B cell (primary cell): ENCODE data around the gene CD2. TPM values are rescaled to one million over a fixed set of nuclear protein-coding genes. Genes with fewer than 3 reads are reported as not detected.
A peak's percentile ranks its signal among the peaks of the same experiment; 100 is the strongest.

Experiments
- ATAC-seq: fragments of 200-7000 bp; cut with Tn5 transposase; one replicate; pipeline ENCODE4 v1.10.0; 2021; ENCODE audit warnings: low read depth, mild to moderate bottlenecking, moderate number of reproducible peaks, moderate library complexity
- CTCF ChIA-PET: fragments of 350-600 bp; sonication (Branson Sonifier 250); formaldehyde crosslinking; loops from one replicate; lab custom pipeline; 2021; ENCODE audit warnings: antibody characterized with exemption, inconsistent platforms; lab: Charles Lee
- POLR2A ChIA-PET: fragments of 350-600 bp; sonication (Branson Sonifier 250); formaldehyde crosslinking; loops from one replicate; lab custom pipeline; 2021; ENCODE audit warnings: antibody characterized with exemption; lab: Charles Lee
- DNase-seq: peaks from one replicate; pipeline ENCODE4 v3.0.0; 2013
- H2AFZ ChIP-seq: 2 replicates; pipeline ENCODE4 v1.6.1; 2012; ENCODE audit warnings: mild to moderate bottlenecking, low read depth, low read length; ENCODE audit not compliant: insufficient read depth, poor library complexity, severe bottlenecking
- H3K27ac ChIP-seq, 2 donors: 1 replicate in 1 of 2; 2 replicates in 1 of 2; pipeline ENCODE4 v1.5.1; 2012 to 2013; ENCODE audit warnings: low read length in 2 of 2, mild to moderate bottlenecking in 2 of 2, moderate library complexity in 1 of 2
- H3K27me3 ChIP-seq, 4 experiments: fragments of 200-600 bp in 1 of 4; sonication (generic) in 1 of 4; replicated peaks in 1 of 4; 1 replicate in 2 of 4; 2 replicates in 2 of 4; pipeline versions ENCODE4 v1.6.1 to v1.7.0; 2013 to 2016; ENCODE audit warnings: low read length in 3 of 4, mild to moderate bottlenecking in 2 of 4, mixed read lengths in 1 of 4, moderate library complexity in 1 of 4; ENCODE audit not compliant: insufficient read depth in 4 of 4, control insufficient read depth in 3 of 4; ENCODE audit errors: control extremely low read depth in 1 of 4
- H3K36me3 ChIP-seq, 2 experiments: replicated peaks in 1 of 2; 1 replicate in 1 of 2; 2 replicates in 1 of 2; pipeline versions ENCODE4 v1.6.1 to v1.7.1; 2013; ENCODE audit warnings: low read length in 1 of 2; ENCODE audit not compliant: insufficient read depth in 2 of 2, control insufficient read depth in 1 of 2; ENCODE audit errors: control extremely low read depth in 1 of 2, extremely low read depth in 1 of 2
- H3K4me1 ChIP-seq, 2 donors: fragments of 200-600 bp in 1 of 2; sonication (generic) in 1 of 2; 1 replicate in 1 of 2; 2 replicates in 1 of 2; pipeline versions ENCODE4 v1.5.1 to v1.6.1; 2013 to 2017; ENCODE audit warnings: low read length in 2 of 2; ENCODE audit not compliant: control insufficient read depth in 2 of 2, insufficient read depth in 2 of 2
- H3K4me2 ChIP-seq: replicated peaks from 2 replicates; pipeline ENCODE3; 2012; ENCODE audit warnings: mild to moderate bottlenecking, low read depth, low read length; ENCODE audit not compliant: poor library complexity, severe bottlenecking
- H3K4me3 ChIP-seq, 5 experiments: fragments of 200-600 bp in 1 of 5; sonication (generic) in 1 of 5; 1 replicate in 3 of 5; 2 replicates in 2 of 5; pipeline versions ENCODE4 v1.5.1 to v1.7.0; 2011 to 2016; ENCODE audit warnings: low read length in 4 of 5, mild to moderate bottlenecking in 4 of 5, low read depth in 2 of 5, control low read depth in 1 of 5, moderate library complexity in 1 of 5; ENCODE audit not compliant: insufficient read depth in 1 of 5; ENCODE audit errors: control extremely low read depth in 1 of 5, extremely low read depth in 1 of 5
- H3K79me2 ChIP-seq: fragments of 200-600 bp; sonication (generic); one replicate; pipeline ENCODE4 v1.6.0; 2016; ENCODE audit warnings: low read length; ENCODE audit not compliant: control insufficient read depth, insufficient read depth
- H3K9ac ChIP-seq: fragments of 200-600 bp; sonication (generic); 2 replicates; pipeline ENCODE4 v1.6.1; 2017; ENCODE audit warnings: mild to moderate bottlenecking, low read length, moderate library complexity
- H3K9me3 ChIP-seq, 3 donors: one replicate each; pipeline versions ENCODE4 v1.6.1 to v1.7.1; 2013; ENCODE audit warnings: low read length in 2 of 3; ENCODE audit not compliant: control insufficient read depth in 2 of 3, insufficient read depth in 1 of 3; ENCODE audit errors: control extremely low read depth in 1 of 3
- H4K20me1 ChIP-seq: 2 replicates; pipeline ENCODE4 v1.6.0; 2012; ENCODE audit warnings: mild to moderate bottlenecking, low read length; ENCODE audit not compliant: insufficient read depth, control insufficient read depth, poor library complexity, severe bottlenecking
- H3K27ac Mint-ChIP-seq: one replicate; pipeline ENCODE4 v1.8.0; 2021; ENCODE audit warnings: mixed read lengths
- H3K27me3 Mint-ChIP-seq: one replicate; pipeline ENCODE4 v1.8.0; 2021; ENCODE audit warnings: mixed read lengths
- H3K4me1 Mint-ChIP-seq: one replicate; pipeline ENCODE4 v1.8.0; 2021; ENCODE audit warnings: mixed read lengths
- H3K4me3 Mint-ChIP-seq: one replicate; pipeline ENCODE4 v1.8.0; 2021; ENCODE audit warnings: mixed read lengths
- H3K9me3 Mint-ChIP-seq: one replicate; pipeline ENCODE4 v1.8.0; 2022; ENCODE audit warnings: mixed read lengths; ENCODE audit not compliant: insufficient read depth
- CTCF ChIP-seq: fragments of 200-600 bp; IDR thresholded peaks from one replicate; pipeline ENCODE4 v1.8.0; 2022; ENCODE audit warnings: antibody characterized with exemption, mild to moderate bottlenecking
- EZH2 ChIP-seq: IDR thresholded peaks from 2 replicates; pipeline ENCODE4 v1.6.1; 2012; ENCODE audit warnings: borderline replicate concordance, low read depth, mild to moderate bottlenecking, moderate library complexity, low read length; ENCODE audit not compliant: insufficient read depth, poor library complexity, severe bottlenecking
- WGBS: methylation state at CpG from one replicate; pipeline ENCODE4 v1.1.5; 2013; ENCODE audit warnings: missing lambda C conversion rate; ENCODE audit not compliant: insufficient coverage; 5-methylcytosine and 5-hydroxymethylcytosine counted together
- intact Hi-C: fragments of 100-400 bp; cut with micrococcal nuclease; formaldehyde crosslinking; loops from one replicate; pipeline ENCODE4 v1.10.0; 2022
- polyA plus RNA-seq: library from polyadenylated mRNA; depleted of rRNA; stranded (reverse); fragments of >200 nt; gene quantifications from 2 replicates; pipeline ENCODE4 v1.2.3, GENCODE V29; 2012
- total RNA-seq, 2 donors: library from RNA; stranded (reverse); fragments of 120-200 nt in 1 of 2; gene quantifications; 1 replicate in 1 of 2; 2 replicates in 1 of 2; pipeline versions ENCODE4 v1.2.3 to v1.2.4, GENCODE V29; 2013 to 2022

CD2 gene
- total and polyA plus RNA-seq, 2 donors (not counting 1 experiment from before 2014, with no cell fraction given): 0.52 to 0.74 TPM

- H3K27me3 ChIP-seq: no peaks in the 10 kb centered on the region
- Mint-ChIP-seq H3K27me3 (peaks cover 8% of the 10 kb centered on the region), H3K4me1 (peaks cover 28% of the 10 kb centered on the region), H3K9me3 (no peaks in the 10 kb centered on the region), H3K27ac (no peak overlapping the region), H3K4me3 (no peak overlapping the region)
- H3K79me2 ChIP-seq: no peaks in the 10 kb centered on the region
- TF ChIP-seq CTCF: no peak
- ATAC-seq (no peak), DNase-seq (no peak)
- WGBS: 97% methylated on average over 8 of the region's 8 CpGs
- H3K4me3 ChIP-seq: no peak overlapping the region
- H3K4me1 ChIP-seq: peaks cover 20 to 24% of the 10 kb centered on the region in 2 donors
- H3K9ac ChIP-seq: no peak overlapping the region
- H3K4me2 ChIP-seq: no peak overlapping the region
- no peaks in the 10 kb centered on the region for H3K9me3 ChIP-seq
- no peaks in the 10 kb centered on the region for H3K36me3 ChIP-seq
- ChIA-PET POLR2A (no interaction called here), CTCF (interaction anchor here (0.7 to 2.6 kb wide), 5 partner anchors 10 to 394 kb away, joined by 3 to 11 read pairs (median 3); no protein-coding TSS in a partner anchor)
- intact Hi-C loops: no loop called here
- H3K27ac ChIP-seq: no peak overlapping the region
- no peak overlapping the region for H2AFZ ChIP-seq
- no peaks in the 10 kb centered on the region for H4K20me1 ChIP-seq
These were observed 19.0 kb upstream of the CD2 start for GRCh38 chr1:116735246-116735645.

GRCh38 chr1:116737020-116737854, 17.0 kb upstream of the CD2 start:
- H3K9ac ChIP-seq: peak overlapping the region; percentile 23
- peak; percentile 74 for TF ChIP-seq CTCF
- TF ChIP-seq EZH2: no peak
- ATAC-seq: peak; percentile 60
- CTCF ChIA-PET: interaction anchor here (0.7 to 3.4 kb wide), 18 partner anchors 9 to 1158 kb away, joined by 3 to 64 read pairs (median 6); partner anchors contain the start of gene TTF2
- H3K4me1 ChIP-seq: peaks cover 20 to 24% of the 10 kb centered on the region in 2 donors
- H2AFZ ChIP-seq: peak overlapping the region; percentile 46
- Mint-ChIP-seq H3K27ac (peak overlapping the region; percentile 66), H3K9me3 (no peaks in the 10 kb centered on the region), H3K27me3 (no peaks in the 10 kb centered on the region), H3K4me1 (peaks cover 30% of the 10 kb centered on the region), H3K4me3 (peak overlapping the region; percentile 63)
- peak overlapping the region; percentile 32 for H3K4me2 ChIP-seq
- no peaks in the 10 kb centered on the region for H3K79me2 ChIP-seq
- DNase-seq: peak; percentile 68
- H3K27me3 ChIP-seq: no peaks in the 10 kb centered on the region
- H3K9me3 ChIP-seq: peaks cover 0 to 11% (median 0%) of the 10 kb centered on the region in 3 donors
- POLR2A ChIA-PET: interaction anchor here (0.9 kb wide), 1 partner anchor 323 kb away, joined by 3 read pairs; the partner anchor contains the start of gene TTF2
- H4K20me1 ChIP-seq: no peaks in the 10 kb centered on the region
- WGBS: 14% methylated on average over 4 of the region's 8 CpGs
- intact Hi-C loops: loop anchor here (1.0 kb wide), 2 partner anchors 80 to 318 kb away; no protein-coding TSS in a partner anchor
- H3K36me3 ChIP-seq: no peaks in the 10 kb centered on the region
- H3K27ac ChIP-seq: no peak overlapping the region
- no peak overlapping the region for H3K4me3 ChIP-seq
